Ishikawa (cell line): ENCODE results near the gene TNS3.

Experiments
- CEBPB ChIP-seq: IDR thresholded peaks from 2 replicates; pipeline ENCODE4 v1.6.1; 2012
- CREB1 ChIP-seq: IDR thresholded peaks from 2 replicates; pipeline ENCODE4 v1.6.1; 2012; ENCODE audit warnings: low read depth
- EGR1 ChIP-seq: IDR thresholded peaks from 2 replicates; pipeline ENCODE4 v1.6.1; 2012
- EP300 ChIP-seq: IDR thresholded peaks from 2 replicates; pipeline ENCODE4 v1.6.1; 2012; ENCODE audit warnings: borderline replicate concordance
- FOXM1 ChIP-seq: IDR thresholded peaks from 2 replicates; pipeline ENCODE4 v1.6.1; 2012; ENCODE audit warnings: low read depth, borderline replicate concordance
- RAD21 ChIP-seq: IDR thresholded peaks from 2 replicates; pipeline ENCODE4 v1.6.1; 2012; ENCODE audit warnings: low read depth
- TAF1 ChIP-seq: IDR thresholded peaks from 2 replicates; pipeline ENCODE4 v1.6.1; 2012; ENCODE audit warnings: low read depth, mild to moderate bottlenecking
- TCF12 ChIP-seq: IDR thresholded peaks from 2 replicates; pipeline ENCODE4 v1.6.1; 2012; ENCODE audit warnings: low read depth
- TEAD4 ChIP-seq: IDR thresholded peaks from 2 replicates; pipeline ENCODE4 v1.6.1; 2012
- YY1 ChIP-seq: IDR thresholded peaks from 2 replicates; pipeline ENCODE4 v1.6.1; 2012; ENCODE audit warnings: low read depth
- ZBTB7A ChIP-seq: IDR thresholded peaks from 2 replicates; pipeline ENCODE4 v1.6.1; 2012; ENCODE audit warnings: low read depth
- TF ChIP-seq, protein P1 (sequence below): IDR thresholded peaks from 2 replicates; pipeline ENCODE4 v1.6.1; 2012
- TF ChIP-seq, protein P2 (sequence below): IDR thresholded peaks from 2 replicates; pipeline ENCODE4 v1.6.1; 2012; ENCODE audit warnings: low read depth, mild to moderate bottlenecking
- TF ChIP-seq, protein P3 (sequence below): IDR thresholded peaks from 2 replicates; pipeline ENCODE4 v1.6.1; 2012

DNA sequence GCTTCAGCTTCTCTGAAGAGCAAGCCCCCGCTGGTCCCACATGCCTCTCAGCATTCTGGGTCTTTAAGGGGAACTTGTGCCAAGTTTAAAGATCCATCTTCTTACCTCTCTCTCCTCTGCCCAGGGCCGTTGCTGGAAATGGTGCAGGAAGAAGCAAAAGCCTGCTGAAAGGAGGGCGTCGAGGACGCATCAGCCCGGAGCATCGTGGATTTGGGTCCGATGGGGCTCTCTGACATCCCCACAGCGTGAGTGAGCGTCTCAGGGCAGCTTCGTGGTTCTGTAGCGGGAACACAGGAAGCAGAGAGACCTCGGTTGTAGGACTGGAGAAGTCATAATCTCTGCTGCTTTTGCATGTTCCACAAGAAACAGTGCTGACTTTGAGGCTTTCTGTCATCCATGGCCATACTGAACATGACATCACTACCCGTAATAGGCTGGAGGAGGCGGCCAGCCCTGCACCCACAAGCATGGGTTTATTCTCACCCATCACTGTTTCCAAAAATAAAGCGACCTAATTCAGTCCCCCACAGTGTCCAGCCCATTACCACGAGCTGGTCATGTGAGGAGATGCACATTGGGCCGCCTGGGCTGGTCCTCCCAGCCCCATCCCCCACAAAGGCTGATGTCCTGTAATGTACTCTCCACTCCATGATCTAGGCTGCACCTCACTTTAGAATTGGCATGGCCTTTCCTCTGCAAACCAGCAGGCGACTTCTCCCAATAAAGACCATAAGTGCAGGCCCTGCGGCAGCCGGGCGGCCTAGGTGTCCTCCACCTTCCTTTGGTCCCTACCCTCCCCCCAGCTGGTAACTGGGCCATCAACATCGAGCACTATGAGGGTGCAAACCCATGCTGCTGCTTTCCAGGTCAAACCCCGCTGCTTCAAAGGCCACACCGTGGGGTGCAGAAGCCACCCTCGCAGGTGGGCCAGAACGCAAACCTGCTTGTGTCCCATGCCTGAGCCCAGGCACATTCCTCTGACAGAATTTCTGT is 276.9 kb downstream of the TNS3 start:
- no peak for TF ChIP-seq ZBTB7A
- TF ChIP-seq, protein P1, sequence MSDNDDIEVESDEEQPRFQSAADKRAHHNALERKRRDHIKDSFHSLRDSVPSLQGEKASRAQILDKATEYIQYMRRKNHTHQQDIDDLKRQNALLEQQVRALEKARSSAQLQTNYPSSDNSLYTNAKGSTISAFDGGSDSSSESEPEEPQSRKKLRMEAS: no peak
- TF ChIP-seq EP300: no peak
- TF ChIP-seq YY1: no peak
- no peak for TF ChIP-seq EGR1
- TF ChIP-seq, protein P2, sequence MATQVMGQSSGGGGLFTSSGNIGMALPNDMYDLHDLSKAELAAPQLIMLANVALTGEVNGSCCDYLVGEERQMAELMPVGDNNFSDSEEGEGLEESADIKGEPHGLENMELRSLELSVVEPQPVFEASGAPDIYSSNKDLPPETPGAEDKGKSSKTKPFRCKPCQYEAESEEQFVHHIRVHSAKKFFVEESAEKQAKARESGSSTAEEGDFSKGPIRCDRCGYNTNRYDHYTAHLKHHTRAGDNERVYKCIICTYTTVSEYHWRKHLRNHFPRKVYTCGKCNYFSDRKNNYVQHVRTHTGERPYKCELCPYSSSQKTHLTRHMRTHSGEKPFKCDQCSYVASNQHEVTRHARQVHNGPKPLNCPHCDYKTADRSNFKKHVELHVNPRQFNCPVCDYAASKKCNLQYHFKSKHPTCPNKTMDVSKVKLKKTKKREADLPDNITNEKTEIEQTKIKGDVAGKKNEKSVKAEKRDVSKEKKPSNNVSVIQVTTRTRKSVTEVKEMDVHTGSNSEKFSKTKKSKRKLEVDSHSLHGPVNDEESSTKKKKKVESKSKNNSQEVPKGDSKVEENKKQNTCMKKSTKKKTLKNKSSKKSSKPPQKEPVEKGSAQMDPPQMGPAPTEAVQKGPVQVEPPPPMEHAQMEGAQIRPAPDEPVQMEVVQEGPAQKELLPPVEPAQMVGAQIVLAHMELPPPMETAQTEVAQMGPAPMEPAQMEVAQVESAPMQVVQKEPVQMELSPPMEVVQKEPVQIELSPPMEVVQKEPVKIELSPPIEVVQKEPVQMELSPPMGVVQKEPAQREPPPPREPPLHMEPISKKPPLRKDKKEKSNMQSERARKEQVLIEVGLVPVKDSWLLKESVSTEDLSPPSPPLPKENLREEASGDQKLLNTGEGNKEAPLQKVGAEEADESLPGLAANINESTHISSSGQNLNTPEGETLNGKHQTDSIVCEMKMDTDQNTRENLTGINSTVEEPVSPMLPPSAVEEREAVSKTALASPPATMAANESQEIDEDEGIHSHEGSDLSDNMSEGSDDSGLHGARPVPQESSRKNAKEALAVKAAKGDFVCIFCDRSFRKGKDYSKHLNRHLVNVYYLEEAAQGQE: no peak
- TF ChIP-seq CREB1: no peak
- no peak for TF ChIP-seq CEBPB
- no peak for TF ChIP-seq TAF1
- TF ChIP-seq RAD21: no peak
- TF ChIP-seq, protein P3, sequence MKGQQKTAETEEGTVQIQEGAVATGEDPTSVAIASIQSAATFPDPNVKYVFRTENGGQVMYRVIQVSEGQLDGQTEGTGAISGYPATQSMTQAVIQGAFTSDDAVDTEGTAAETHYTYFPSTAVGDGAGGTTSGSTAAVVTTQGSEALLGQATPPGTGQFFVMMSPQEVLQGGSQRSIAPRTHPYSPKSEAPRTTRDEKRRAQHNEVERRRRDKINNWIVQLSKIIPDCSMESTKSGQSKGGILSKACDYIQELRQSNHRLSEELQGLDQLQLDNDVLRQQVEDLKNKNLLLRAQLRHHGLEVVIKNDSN: no peak
- TF ChIP-seq TEAD4: no peak
- TF ChIP-seq FOXM1: no peak
- TF ChIP-seq TCF12: no peak
